ENCODE measurements around the gene HIF1AN.
"Not testable (repeated sequence)": the region's sequence is repeated elsewhere in the genome, so short reads cannot be mapped to it uniquely, and the experiment has no call there.

Gene HIF1AN

DNA sequence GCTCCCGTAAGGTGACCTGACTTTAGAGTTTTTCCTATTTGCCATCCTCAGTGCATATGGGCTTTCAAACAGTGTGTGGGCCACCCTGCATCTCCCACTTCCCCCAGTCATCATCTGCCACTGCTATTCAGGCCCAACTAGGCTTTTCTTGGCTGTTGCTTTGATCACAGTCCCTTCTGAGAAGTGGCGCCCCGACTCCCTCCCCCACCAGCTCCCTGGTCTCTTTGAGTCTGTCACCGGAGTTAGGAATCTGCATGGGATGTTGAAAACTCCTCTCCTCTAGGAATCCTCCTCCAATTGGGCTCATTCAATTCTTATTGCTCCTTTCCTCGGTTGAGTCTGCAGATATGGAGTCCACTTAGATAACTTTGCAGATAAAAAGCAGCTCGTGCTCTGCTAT lies 32.1 kb downstream of the HIF1AN start:
- FAIRE-seq, result no peak

DNA sequence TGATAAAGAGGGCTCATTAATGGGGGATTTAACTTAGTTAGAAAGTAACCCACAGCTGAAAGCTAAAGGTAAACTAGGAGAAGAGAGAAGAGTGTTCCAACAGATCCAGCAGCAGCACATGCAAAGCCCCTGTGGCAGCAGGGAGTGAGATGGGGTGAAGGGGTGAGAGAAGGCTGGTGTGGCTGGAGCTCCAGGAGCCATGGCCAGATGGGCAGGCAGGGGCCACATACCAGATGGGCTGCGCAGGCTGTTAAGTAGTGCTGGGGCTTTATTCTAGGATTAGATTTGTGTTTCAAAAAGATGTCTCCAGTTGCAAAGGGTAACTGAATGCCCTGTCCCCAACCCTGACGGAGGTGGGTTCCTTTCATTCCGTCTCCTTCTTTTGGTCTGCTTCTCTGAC lies 33.2 kb downstream of the HIF1AN start:
- no peak for FAIRE-seq

DNA sequence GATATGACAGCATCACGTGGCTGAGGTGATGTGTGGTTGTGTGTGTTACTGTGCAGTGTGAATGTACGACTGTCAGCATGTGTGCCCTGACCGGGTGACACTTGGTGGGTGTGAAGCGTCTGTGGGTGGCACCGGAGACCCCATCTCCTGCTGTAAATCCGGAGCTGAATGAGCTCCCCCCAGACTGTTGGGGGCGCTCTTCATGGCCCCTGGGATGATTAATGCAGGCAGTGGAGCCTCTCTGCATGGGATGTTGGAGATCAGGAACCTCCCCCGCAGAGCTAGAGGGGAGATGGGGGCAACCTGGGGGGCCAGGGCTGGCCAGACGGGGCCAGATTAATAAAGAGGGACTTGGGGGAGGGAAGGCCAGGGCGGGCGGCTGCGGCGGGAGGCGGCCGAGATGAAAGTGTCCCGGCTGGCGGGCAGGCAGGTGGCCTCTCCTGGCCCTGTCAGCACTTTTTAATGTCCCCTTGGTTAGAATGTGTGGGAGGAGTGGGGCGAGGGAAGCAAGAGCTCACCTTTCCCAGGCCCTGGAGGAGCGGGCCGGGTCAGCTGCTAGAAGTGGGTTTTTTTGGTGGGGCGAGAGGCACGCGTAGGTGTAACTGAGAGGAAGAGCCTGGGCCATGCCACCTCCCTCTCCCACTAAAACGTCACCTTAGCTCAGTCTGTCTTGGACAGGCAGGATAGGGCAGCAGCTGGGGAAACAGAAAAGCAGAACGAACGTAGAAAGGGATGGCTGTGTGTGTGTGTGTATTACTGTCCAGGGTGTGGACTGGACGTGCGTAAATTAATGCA lies 34.1 kb downstream of the HIF1AN start:
- FAIRE-seq, result no peak

DNA sequence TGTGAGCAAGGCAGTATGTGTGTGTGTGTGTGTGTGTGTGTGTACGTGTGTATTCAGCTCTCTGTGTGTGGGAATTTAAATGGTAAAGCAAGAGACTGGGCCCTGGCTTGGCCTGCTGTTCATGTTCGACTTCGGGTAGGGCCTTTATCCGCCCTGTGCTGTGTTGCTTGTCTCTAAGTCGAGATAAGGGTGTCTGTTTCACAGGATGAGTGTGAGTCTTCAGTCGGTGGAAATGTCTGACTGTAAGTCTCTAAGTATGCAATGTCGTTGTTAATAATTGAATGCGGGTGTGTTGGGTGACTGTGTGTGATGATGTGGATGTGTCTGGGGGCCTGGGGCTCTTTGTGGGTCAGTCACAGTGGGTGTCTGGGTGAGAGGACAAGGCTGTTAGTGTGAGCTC lies 34.8 kb downstream of the HIF1AN start:
- FAIRE-seq, result no peak

DNA sequence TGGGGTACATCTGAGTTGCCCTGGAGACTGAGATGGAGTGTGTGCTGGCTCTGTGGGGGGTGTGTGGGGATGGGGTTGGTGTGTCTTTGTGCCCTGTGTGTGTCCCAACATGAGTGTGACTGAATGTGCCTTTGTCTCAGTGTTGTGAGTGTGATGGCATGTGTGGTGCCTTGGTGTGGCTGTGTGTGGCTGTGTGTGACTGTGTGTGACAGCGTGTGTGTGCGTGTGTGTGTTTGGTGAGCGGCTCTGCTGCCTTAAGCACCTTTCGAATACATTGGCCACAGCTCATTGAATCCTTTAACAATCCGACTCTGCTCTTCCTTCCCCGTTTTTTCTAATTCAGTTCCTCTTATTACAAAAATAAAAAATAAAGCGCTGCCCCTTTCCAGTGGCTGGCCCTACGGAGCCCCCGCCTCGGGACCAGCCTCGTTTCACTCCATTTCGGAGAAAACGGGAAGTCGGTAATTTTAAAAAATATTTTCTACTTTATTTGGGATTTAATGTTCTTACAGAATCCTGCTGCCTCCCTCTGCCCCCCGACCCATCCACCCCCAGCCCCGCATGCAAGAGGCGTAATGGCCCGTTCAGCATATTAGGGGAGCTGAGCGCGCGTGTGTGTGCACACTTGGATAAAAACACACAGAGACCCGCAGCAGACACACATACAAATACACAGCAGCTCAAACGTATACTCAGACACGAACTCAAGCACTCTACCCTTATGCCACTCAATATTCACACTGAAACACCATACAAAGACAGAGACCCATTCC lies 35.5 kb downstream of the HIF1AN start:
- FAIRE-seq, result no peak

DNA sequence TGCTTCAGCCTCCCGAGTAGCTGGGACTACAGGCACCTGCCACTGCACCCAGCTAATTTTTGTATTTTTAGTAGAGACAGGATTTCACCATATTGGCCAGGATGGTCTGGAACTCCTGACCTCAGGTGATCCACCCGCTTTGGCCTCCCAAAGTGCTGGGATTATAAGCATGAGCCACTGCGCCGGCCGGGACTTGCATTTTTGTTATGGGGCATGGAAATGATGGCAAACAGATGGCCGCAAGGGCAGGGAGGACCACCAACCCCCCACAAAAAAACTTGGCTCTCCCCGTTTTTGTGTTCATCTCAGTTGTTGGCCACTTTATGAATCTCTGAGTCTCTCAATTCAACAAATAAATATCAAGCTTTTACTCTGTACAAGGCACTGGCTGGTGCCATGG lies 39.4 kb downstream of the HIF1AN start:
- FAIRE-seq, result not testable (repeated sequence)

DNA sequence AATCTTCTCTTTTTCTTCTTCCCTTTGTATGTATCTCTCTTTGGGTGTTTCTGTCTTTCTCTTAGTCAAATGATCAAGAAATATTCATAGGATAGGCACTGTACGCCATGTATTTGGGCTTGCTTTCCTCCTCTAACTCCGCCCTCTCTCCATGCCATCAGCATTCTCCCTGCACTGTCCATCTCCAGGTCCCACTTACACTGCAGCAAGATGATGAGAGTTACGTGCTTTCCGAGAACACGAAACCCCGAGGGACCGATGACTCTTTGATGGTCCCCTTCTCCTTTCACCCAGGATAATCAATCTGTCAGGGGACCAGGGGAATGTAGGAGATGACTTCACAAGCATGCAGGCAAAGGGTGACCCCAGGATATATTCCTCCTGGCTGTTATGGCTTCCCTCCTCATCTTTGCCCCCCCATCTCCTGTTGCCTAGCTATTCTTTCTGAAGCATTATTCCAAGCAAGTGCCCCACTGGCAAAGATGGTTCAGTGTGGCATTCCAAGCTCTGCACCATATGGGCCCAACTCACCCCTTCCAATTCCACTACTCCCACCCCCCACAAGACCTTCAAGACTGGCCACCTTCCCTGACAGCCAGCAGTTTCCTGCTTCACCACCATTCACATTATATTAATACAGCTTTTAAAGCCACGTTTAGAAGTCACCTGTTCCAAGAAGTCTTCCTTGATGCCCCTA lies 40.0 kb downstream of the HIF1AN start:
- no peak for FAIRE-seq

DNA sequence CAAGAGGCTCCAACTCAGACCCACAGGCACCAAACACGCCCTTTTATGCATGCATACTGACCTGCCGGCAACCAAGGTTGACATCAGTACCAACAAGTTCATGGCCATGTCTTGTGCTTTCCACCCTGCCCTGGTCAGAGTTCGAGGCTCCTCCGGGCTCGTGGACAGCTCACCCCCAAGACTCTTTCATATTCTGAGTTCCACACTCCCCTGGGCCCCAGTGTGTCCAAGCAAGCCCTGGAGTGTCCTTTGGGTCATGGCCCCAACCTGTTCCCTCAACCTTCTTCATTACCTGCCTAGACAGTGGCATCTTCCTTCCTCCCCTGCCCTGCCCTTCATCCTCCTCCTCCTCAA lies 40.5 kb downstream of the HIF1AN start:
- FAIRE-seq, result no peak

DNA sequence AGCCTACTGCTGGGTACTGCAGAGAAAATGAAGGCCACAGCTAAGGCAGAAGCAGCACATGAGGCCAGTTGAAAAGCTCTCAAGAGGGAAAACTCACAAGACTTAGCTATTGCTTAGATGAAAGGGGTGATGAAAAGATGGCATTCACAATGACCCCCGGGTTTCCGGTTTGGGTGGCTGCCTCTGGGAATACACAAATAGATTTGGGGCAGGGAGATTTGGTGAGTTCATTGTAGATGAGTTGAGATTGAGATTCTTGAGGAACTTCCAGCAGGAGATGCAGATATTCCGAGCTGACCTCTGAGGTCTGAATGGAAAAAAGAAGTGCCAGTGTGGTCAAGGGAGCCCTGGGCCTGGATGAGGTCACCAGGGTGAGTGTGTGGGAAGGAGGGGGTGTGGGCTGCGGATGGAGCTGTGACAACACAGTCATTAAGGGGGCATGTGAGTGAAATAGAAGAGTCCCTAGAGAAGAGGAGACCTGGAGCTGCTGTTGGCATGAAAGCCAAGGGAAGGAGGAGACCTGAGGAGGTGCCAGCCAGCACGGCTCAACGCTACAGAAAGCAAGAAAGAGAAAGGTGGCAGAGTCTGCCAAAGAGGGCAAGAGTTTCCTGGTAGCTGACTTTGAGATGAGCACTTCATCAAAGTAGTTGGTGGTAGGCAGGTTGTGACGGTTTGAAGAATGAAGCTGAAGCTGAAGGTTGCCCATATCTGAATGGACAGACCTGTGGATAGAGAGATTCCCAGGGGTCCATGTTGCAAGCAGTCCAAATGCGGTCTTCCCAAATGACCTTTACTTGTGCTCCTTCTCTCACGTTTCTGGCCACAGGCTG lies 43.7 kb downstream of the HIF1AN start:
- FAIRE-seq, result no peak

DNA sequence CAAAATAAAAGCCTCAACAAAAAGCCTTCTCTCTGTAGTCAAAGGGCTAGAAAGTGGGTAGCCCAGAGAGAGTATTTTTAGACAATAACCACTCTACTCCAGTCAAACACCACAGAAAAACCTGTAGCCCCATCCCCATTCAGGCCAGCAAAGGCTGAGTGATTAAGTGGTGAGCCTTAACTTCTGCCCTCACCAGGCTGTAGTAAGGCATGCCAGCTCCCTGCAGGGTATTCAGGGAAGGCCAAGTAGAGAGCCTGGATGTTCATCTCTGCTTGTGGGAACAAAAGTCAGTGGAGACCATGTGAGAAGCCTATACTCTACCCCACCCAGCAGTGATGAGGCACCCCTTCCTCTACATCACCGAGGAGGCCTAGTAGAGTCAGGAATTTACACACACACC lies 51.2 kb downstream of the HIF1AN start:
- FAIRE-seq, result no peak

DNA sequence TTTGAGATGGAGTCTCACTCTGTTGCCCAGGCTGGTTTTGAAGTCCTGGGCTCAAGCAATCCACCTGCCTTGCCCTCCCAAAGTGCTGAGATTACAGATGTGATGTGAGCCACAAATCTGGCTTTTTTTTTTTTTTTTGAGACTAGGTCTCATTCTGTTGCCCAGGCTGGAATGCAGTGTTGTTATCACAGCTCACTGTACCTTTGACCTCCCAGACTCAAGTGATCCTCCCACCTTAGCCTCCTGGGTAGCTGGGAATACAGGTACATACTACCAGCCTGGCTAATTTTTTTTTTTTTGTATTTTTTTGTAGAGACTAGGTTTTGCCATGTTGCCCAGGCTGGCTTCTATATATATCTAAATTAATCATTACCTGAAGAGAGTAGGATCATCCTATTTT lies 62.4 kb downstream of the HIF1AN start:
- FAIRE-seq, result no peak

DNA sequence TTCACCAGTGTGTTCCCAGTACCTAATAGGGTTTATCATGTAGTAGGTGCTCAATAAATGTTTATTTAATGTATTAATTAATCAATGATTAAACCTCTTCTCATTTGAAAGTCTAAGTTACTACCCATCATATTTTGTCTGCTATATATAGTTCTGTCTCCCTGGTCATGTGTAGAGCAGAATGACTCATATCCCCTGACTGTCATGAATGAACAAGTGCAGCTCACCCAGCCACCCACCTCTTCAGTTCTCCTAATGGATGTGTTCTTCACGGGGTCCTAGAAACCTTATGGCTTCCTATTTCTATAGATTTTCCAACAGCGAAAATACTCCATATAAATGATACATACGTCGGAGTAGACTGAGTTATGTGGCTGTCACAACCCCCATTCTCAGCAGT lies 64.5 kb downstream of the HIF1AN start:
- no peak for FAIRE-seq

DNA sequence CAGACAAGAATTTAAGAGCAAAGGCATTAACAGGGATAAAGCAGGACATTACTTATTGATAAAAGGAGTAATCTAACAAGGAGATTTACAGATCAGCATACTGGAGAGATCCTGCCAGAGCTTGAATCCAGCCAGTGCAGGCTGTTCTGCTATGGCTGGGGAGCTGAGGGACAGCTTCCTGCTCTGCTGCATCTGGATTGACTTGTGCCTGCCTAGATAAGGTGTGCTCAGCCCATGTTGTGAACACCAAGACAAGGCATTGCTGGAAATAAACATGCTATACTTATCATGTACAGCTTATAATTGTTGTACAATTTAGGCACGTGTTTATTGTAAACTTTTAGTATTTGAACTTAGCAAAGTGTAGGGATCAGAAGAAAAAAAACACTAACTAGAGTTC lies 71.7 kb downstream of the HIF1AN start:
- FAIRE-seq, result no peak

All from G401.6 (cell line).